MM.1S (cell line): ENCODE data around the gene ZEB2.

Experiments
- DNase-seq: peaks from one replicate; pipeline ENCODE4 v3.0.0-alpha.2; 2015
- H2AFZ ChIP-seq: fragments of 300-600 bp; sonication (generic); 2 replicates; pipeline ENCODE4 v1.6.0; 2016; ENCODE audit warnings: antibody characterized with exemption, low read length
- H3F3A ChIP-seq: fragments of 300-600 bp; sonication (generic); 2 replicates; pipeline ENCODE4 v1.6.1; 2016; ENCODE audit warnings: mild to moderate bottlenecking, antibody characterized with exemption, low read length, moderate library complexity, mixed read lengths; ENCODE audit not compliant: insufficient read depth
- H3K27ac ChIP-seq: fragments of 300-600 bp; sonication (generic); 2 replicates; pipeline ENCODE4 v1.5.1; 2016; ENCODE audit warnings: mild to moderate bottlenecking, low read length
- H3K27me3 ChIP-seq: fragments of 300-600 bp; sonication (generic); replicated peaks from 2 replicates; pipeline ENCODE4 v1.6.0; 2016; ENCODE audit warnings: low read length; ENCODE audit not compliant: insufficient read depth
- H3K36me3 ChIP-seq: fragments of 300-600 bp; sonication (generic); replicated peaks from 2 replicates; pipeline ENCODE4 v1.6.1; 2016; ENCODE audit warnings: mild to moderate bottlenecking, low read length, mixed read lengths; ENCODE audit not compliant: insufficient read depth
- H3K4me1 ChIP-seq: fragments of 300-600 bp; sonication (generic); 2 replicates; pipeline ENCODE4 v1.6.1; 2016; ENCODE audit warnings: low read length, mixed read lengths
- H3K4me2 ChIP-seq: fragments of 300-600 bp; sonication (generic); 2 replicates; pipeline ENCODE4 v1.6.0; 2016; ENCODE audit warnings: low read depth, low read length
- H3K4me3 ChIP-seq: fragments of 300-600 bp; sonication (generic); 2 replicates; pipeline ENCODE4 v1.5.1; 2016; ENCODE audit warnings: low read length, mixed read lengths
- H3K79me2 ChIP-seq: fragments of 300-600 bp; sonication (generic); 2 replicates; pipeline ENCODE4 v1.6.1; 2016; ENCODE audit warnings: mixed run types, low read length, mixed read lengths
- H3K9ac ChIP-seq: fragments of 300-600 bp; sonication (generic); 2 replicates; pipeline ENCODE4 v1.6.1; 2016; ENCODE audit warnings: low read length, mixed read lengths
- H3K9me2 ChIP-seq: fragments of 300-600 bp; sonication (generic); replicated peaks from 2 replicates; pipeline ENCODE4 v1.6.1; 2016; ENCODE audit warnings: mild to moderate bottlenecking, low read length, mixed read lengths; ENCODE audit not compliant: insufficient read depth
- H3K9me3 ChIP-seq: fragments of 300-600 bp; sonication (generic); replicated peaks from 2 replicates; pipeline ENCODE4 v1.6.1; 2016; ENCODE audit warnings: mild to moderate bottlenecking, low read length, mixed read lengths; ENCODE audit not compliant: insufficient read depth
- H4K20me1 ChIP-seq: fragments of 300-600 bp; sonication (generic); 2 replicates; pipeline ENCODE4 v1.6.1; 2016; ENCODE audit warnings: mild to moderate bottlenecking, low read length, moderate library complexity, mixed read lengths; ENCODE audit not compliant: insufficient read depth
- CTCF ChIP-seq: fragments of 300-600 bp; sonication (generic); IDR thresholded peaks from 2 replicates; pipeline ENCODE4 v1.5.1; 2016; ENCODE audit warnings: antibody characterized with exemption, low read length, mixed read lengths
- EZH2 ChIP-seq: fragments of 300-600 bp; sonication (generic); optimal IDR thresholded peaks from 2 replicates; pipeline ENCODE3; 2017; ENCODE audit warnings: low read depth, mild to moderate bottlenecking, antibody characterized with exemption, low read length, mixed read lengths
- EZH2phosphoT487 ChIP-seq: fragments of 300-600 bp; sonication (generic); IDR thresholded peaks from 2 replicates; pipeline ENCODE4 v1.6.1; 2018; ENCODE audit warnings: antibody characterized with exemption, low read length

Gene ZEB2

GRCh38 chr2:144463266-144463665 is 56.7 kb downstream of the ZEB2 start:
- Histone ChIP-seq H3K36me3 (no peaks in the 10 kb centered on the region), H2AFZ (no peak overlapping the region), H3K4me1 (no peaks in the 10 kb centered on the region), H3K27ac (no peak overlapping the region), H3K79me2 (no peaks in the 10 kb centered on the region), H3K9me3 (no peaks in the 10 kb centered on the region), H3K27me3 (no peaks in the 10 kb centered on the region), H3K4me2 (no peak overlapping the region), H3K9me2 (no peaks in the 10 kb centered on the region), H3K9ac (no peak overlapping the region), H3F3A (no peaks in the 10 kb centered on the region), H4K20me1 (no peaks in the 10 kb centered on the region), H3K4me3 (no peak overlapping the region)
- DNase-seq: no peak
- TF ChIP-seq CTCF (no peak), EZH2 (no peak), EZH2phosphoT487 (no peak)

GRCh38 chr2:144462266-144462665 is 57.7 kb downstream of the ZEB2 start:
- H3K27ac ChIP-seq: no peak overlapping the region
- H3F3A ChIP-seq: no peaks in the 10 kb centered on the region
- H3K9me3 ChIP-seq: no peaks in the 10 kb centered on the region
- no peak for TF ChIP-seq EZH2phosphoT487
- TF ChIP-seq CTCF: no peak
- no peak for TF ChIP-seq EZH2
- H3K27me3 ChIP-seq: no peaks in the 10 kb centered on the region
- no peaks in the 10 kb centered on the region for H3K9me2 ChIP-seq
- H3K4me3 ChIP-seq: no peak overlapping the region
- no peaks in the 10 kb centered on the region for H3K36me3 ChIP-seq
- no peak for DNase-seq
- no peak overlapping the region for H2AFZ ChIP-seq
- no peaks in the 10 kb centered on the region for H4K20me1 ChIP-seq
- no peaks in the 10 kb centered on the region for H3K79me2 ChIP-seq
- no peaks in the 10 kb centered on the region for H3K4me1 ChIP-seq
- no peak overlapping the region for H3K9ac ChIP-seq
- no peak overlapping the region for H3K4me2 ChIP-seq

GRCh38 chr2:144461308-144461766 is 58.6 kb downstream of the ZEB2 start:
- Histone ChIP-seq H3K9ac (no peak overlapping the region), H3K9me2 (no peaks in the 10 kb centered on the region), H3K27ac (no peak overlapping the region), H3F3A (no peaks in the 10 kb centered on the region), H4K20me1 (no peaks in the 10 kb centered on the region), H3K4me3 (no peak overlapping the region), H2AFZ (no peak overlapping the region), H3K36me3 (no peaks in the 10 kb centered on the region), H3K4me2 (no peak overlapping the region), H3K9me3 (no peaks in the 10 kb centered on the region), H3K4me1 (no peaks in the 10 kb centered on the region), H3K79me2 (no peaks in the 10 kb centered on the region), H3K27me3 (no peaks in the 10 kb centered on the region)
- TF ChIP-seq CTCF (no peak), EZH2phosphoT487 (no peak), EZH2 (no peak)
- DNase-seq: no peak
